NCI-H2196 treated with DMSO at 0.1 percent for 48 hours (cell line): ENCODE results near the gene TLR7.

Experiments
- DNase-seq: peaks from one replicate; lab custom pipeline; 2025; ENCODE audit not compliant: unreplicated experiment; lab: John Stamatoyannopoulos, UW

TLR7 gene

GRCh38 chrX:12866451-12867377 is at the start of gene TLR7:
TLR7 (plus strand) TSS chrX:12867072; CDS start chrX:12867579, 507 bp downstream.
- DNase-seq: no peak

- no peak for DNase-seq
Measured at GRCh38 chrX:12817528-12817927, 49.3 kb upstream of the TLR7 start.

GRCh38 chrX:12819222-12819621 is 47.6 kb upstream of the TLR7 start:
- DNase-seq: no peak

GRCh38 chrX:12820737-12821136 is 46.1 kb upstream of the TLR7 start:
- DNase-seq: no peak

DNA sequence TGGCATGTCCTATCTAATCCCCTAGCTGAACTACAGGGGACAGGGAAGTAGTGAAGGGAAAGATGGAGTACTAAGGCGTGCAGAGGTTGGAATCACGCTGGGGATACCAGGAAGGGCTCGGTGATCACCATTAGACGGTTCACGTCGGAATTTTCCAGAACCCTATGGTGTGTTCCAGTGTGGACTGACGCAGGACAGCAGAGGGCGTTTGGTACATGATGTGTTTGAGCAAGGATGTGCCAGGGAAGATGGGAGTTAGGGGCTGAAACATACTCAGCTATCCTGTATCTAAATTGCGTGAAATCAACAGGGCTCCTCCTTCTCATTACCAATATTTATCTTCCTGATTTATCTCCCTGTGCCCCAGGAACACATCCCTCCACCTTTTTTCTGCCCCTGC is 41.9 kb upstream of the TLR7 start:
- no peak for DNase-seq

- no peak for DNase-seq
Measured at GRCh38 chrX:12825801-12826200, 41.1 kb upstream of the TLR7 start.

GRCh38 chrX:12843061-12843667 is 23.7 kb upstream of the TLR7 start:
- no peak for DNase-seq

DNA sequence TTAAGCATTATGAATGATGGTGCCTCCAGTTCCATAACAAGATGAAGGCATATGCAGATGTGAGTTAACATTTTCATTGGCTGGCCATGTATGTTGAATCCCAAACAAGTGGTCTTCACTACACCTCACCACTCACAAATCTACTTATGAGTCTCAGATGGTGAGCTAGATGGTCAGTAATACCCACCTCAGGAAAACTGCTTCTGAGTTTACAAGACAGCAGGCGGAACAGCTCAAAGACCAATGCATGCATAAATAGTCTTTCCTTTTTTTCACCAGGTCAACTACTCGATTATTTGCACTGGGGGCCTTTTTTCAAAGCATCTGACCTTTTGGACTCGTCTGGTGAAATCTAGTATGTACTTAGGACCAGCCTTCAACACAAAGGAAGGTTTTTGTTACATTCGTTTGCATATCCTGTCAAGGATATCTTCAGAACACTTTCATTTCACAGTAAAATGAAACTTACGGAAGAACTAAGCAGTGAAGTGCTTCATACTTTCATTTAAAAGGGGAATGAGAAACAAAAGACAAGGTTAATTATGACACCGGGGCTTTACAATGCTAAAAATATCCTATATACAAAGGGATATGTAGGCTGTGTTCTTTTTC is 23.1 kb upstream of the TLR7 start:
- DNase-seq: no peak

GRCh38 chrX:12844319-12844718 is 22.6 kb upstream of the TLR7 start:
- no peak for DNase-seq

DNA sequence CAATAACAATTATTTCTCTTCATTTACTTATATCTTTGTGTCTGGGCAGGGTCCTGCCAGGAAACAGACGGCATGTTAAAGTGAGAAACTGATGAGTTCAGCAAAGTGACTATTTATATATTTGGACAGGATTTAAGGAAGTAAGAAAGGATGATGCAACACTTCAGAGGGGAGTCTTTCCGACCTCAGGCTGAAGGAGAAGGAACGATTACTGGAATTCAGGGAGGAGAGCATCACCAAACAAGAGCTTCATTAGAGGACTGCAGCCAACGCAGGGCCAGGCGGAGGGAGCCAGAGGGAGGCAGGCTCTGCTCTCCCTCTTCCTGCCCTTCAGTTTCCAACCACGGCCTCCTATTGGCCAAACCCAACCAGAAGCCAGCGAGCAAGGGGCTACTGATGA is 1.5 kb upstream of the TLR7 start:
- DNase-seq: no peak

GRCh38 chrX:12867685-12868084 is 813 bp downstream of the TLR7 start:
- no peak for DNase-seq

DNA sequence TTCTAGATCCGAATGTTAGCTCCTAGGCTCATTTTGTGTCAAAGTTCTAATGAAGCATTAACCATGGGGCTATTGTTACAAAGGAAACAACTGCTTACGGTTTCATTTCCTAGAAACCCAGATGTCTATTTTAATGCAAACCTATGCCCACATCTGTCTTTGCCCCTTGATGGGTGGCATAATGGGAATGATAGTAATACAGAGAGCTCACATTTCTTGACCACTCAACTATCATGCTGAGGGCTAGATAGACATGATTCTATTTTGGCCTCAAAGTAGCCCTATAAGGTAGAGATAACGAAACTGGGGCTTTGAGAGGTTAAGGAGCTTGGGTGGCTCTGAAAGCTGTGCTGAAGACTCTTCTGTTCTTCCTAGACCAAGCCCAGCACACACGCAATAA is 1.9 kb downstream of the TLR7 start:
- DNase-seq: no peak

DNA sequence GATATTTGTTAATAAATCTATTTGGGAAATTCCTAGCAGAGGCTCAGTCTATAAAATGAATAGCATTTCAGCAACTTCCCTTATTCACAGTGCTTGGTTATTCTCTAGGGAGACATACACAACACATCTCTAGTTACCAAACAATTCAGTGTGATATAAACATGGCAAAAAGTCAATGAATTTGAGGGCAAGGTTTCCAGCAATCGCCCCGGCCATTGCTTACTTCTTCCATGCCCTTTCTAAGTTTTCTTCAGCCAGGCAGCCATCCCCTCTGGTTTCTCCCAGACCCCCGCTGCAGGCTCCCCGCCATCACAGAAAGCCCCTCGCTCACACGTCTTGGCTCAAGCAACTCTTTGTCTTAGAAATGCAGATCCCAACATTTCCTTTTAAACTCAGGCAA is 4.4 kb downstream of the TLR7 start:
- DNase-seq: no peak

DNA sequence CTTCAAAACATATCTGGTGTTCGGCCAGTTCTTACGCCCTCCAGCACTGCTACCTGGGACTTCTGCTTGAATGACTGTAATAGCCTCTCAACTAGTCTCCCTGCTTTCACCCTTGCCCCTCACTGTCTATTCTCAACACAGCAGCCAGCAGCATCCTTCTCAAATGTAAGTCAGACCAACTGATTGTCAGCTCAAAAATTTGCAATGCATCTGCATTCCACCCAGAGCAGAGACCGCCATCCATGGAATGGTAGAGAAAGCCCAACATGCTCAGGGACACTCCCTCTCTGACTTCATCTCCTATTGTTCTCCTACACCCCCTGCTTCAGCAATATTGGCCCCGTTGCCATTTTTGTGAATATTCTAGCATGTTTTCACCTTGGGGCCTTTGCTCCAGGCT is 5.9 kb downstream of the TLR7 start:
- DNase-seq: no peak

DNA sequence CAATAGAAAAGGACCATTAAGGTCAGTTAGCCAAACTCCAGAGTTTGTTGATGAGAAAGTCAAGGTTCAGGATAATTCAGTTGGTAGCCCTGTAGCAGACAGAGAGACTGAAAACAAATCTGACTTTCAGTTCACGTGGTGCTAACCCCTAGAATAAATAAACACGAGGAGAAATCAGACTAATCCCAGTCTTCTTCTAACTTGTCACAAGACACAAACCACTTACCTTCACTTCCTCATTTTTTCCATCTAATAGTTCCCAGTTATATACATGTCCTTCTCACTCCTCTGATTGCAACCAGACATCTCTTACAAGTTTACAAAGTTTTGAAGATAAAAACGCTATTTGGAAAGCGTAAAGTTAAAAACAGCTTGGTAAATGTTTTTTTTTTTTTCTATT is 7.7 kb downstream of the TLR7 start:
- no peak for DNase-seq

- DNase-seq: no peak
Measured at GRCh38 chrX:12877386-12877785, 10.5 kb downstream of the TLR7 start.

DNA sequence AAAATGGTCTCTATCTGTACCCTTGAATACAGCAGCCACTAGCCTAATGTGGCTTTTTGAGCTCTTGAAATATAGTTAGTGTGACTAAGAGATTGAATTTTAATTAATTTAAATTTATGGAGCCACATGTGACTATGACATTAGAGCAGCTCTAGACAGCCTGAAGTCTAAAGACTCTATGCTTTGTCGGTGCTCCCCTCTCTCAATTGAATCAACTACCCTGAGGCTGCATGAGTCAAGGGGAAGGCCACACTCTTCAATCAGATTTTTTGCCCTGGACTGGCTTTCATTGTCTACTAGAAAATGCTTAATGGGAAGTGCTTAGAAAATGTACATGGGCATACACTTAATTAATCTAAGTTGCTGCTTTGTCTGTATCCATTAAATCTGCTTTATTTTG is 11.7 kb downstream of the TLR7 start:
- DNase-seq: no peak

DNA sequence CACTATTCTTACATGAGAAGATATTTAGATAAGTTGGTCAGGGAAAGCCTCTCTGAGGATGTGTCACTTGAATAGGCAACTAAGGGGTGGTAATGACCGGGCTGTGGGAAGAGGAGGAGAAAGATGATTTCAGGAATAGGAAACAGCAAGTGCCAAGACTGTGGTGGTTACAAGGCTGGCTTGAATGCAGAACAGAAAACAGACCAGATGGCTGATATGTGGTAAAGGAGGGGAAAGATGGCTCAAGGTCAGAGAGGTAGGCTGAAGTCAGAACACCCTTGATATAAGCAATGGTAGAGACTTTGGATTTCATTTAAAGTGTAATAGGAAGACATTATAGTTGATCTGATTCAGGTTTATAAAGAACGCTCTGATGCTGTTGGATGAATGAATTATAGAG is 15.0 kb downstream of the TLR7 start:
- no peak for DNase-seq

- no peak for DNase-seq
Measured at GRCh38 chrX:12885508-12885907, 18.6 kb downstream of the TLR7 start.

DNA sequence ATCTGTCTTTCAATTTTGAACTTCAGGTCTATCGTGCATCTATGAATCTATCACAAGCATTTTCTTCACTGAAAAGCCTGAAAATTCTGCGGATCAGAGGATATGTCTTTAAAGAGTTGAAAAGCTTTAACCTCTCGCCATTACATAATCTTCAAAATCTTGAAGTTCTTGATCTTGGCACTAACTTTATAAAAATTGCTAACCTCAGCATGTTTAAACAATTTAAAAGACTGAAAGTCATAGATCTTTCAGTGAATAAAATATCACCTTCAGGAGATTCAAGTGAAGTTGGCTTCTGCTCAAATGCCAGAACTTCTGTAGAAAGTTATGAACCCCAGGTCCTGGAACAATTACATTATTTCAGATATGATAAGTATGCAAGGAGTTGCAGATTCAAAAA is 19.7 kb downstream of the TLR7 start:
- no peak for DNase-seq

DNA sequence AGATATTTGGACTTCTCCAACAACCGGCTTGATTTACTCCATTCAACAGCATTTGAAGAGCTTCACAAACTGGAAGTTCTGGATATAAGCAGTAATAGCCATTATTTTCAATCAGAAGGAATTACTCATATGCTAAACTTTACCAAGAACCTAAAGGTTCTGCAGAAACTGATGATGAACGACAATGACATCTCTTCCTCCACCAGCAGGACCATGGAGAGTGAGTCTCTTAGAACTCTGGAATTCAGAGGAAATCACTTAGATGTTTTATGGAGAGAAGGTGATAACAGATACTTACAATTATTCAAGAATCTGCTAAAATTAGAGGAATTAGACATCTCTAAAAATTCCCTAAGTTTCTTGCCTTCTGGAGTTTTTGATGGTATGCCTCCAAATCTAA is 20.3 kb downstream of the TLR7 start:
- DNase-seq: no peak

DNA sequence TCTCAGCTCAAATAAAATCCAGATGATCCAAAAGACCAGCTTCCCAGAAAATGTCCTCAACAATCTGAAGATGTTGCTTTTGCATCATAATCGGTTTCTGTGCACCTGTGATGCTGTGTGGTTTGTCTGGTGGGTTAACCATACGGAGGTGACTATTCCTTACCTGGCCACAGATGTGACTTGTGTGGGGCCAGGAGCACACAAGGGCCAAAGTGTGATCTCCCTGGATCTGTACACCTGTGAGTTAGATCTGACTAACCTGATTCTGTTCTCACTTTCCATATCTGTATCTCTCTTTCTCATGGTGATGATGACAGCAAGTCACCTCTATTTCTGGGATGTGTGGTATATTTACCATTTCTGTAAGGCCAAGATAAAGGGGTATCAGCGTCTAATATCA is 20.9 kb downstream of the TLR7 start:
- DNase-seq: no peak
